Spleen (tissue), 11 donors: ENCODE results near the gene PTPRN2. TPM values are rescaled to one million over a fixed set of nuclear protein-coding genes. Genes with fewer than 3 reads are reported as not detected.
"Not testable (repeated sequence)": the region's sequence is repeated elsewhere in the genome, so short reads cannot be mapped to it uniquely, and the experiment has no call there.

Source experiments
- DNase-seq: peaks from one replicate; pipeline ENCODE4 v3.0.0-alpha.2; 2020
- H3K27ac ChIP-seq, 8 donors: fragments of 200-600 bp; sonication (generic) in 7 of 8; 1 replicate in 4 of 8; 2 replicates in 4 of 8; pipeline versions ENCODE4 v1.5.0 to v1.8.0; 2016 to 2021; ENCODE audit warnings: inconsistent platforms in 4 of 8, mild to moderate bottlenecking in 4 of 8, moderate library complexity in 1 of 8
- H3K27me3 ChIP-seq, 7 donors: fragments of 200-600 bp; sonication (generic) in 6 of 7; replicated peaks in 1 of 7; 1 replicate in 4 of 7; 2 replicates in 3 of 7; pipeline versions ENCODE4 v1.5.0 to v1.8.0; 2016 to 2021; ENCODE audit warnings: inconsistent platforms in 3 of 7, mild to moderate bottlenecking in 1 of 7
- H3K36me3 ChIP-seq, 6 donors: fragments of 200-600 bp; sonication (generic) in 5 of 6; 1 replicate in 4 of 6; 2 replicates in 2 of 6; pipeline versions ENCODE4 v1.5.0 to v1.8.0; 2016 to 2021; ENCODE audit warnings: inconsistent platforms in 2 of 6
- H3K4me1 ChIP-seq, 6 donors: fragments of 200-600 bp; sonication (generic) in 5 of 6; 1 replicate in 3 of 6; 2 replicates in 3 of 6; pipeline versions ENCODE4 v1.5.0 to v1.8.0; 2016 to 2021; ENCODE audit warnings: inconsistent platforms in 3 of 6
- H3K4me3 ChIP-seq, 8 donors: fragments of 200-600 bp; sonication (generic) in 7 of 8; 1 replicate in 4 of 8; 2 replicates in 4 of 8; pipeline versions ENCODE4 v1.5.0 to v1.8.0; 2016 to 2021; ENCODE audit warnings: inconsistent platforms in 4 of 8, mild to moderate bottlenecking in 4 of 8, moderate library complexity in 2 of 8
- H3K9me3 ChIP-seq, 8 donors: fragments of 200-600 bp; sonication (generic) in 7 of 8; 1 replicate in 4 of 8; 2 replicates in 4 of 8; pipeline versions ENCODE4 v1.5.0 to v1.8.0; 2016 to 2021; ENCODE audit warnings: inconsistent platforms in 4 of 8
- POLR2A ChIP-seq, 3 donors: fragments of 450-650 bp; IDR thresholded peaks; one replicate each; pipeline ENCODE4 v1.5.1; 2017; ENCODE audit warnings: antibody characterized with exemption in 3 of 3, mild to moderate bottlenecking in 1 of 3
- POLR2AphosphoS5 ChIP-seq, 3 donors: sonication (generic); formaldehyde crosslinking; IDR thresholded peaks; one replicate each; pipeline ENCODE4 v1.5.1; 2017; ENCODE audit warnings: antibody characterized with exemption in 3 of 3
- WGBS, 5 donors: extraction: QIAGEN DNeasy Blood & Tissue Kit in 3 of 5; methylation state at CpG; one replicate each; pipeline versions ENCODE4 v1.1.5 to v1.1.7; 2013 to 2018; 5-methylcytosine and 5-hydroxymethylcytosine counted together
- intact Hi-C: fragments of 100-400 bp; cut with DNase I; formaldehyde crosslinking; loops from one replicate; pipeline ENCODE4 v1.15.0; 2023; ENCODE audit warnings: low total_unique reads
- polyA plus RNA-seq, 3 donors: library from polyadenylated mRNA; stranded (reverse); fragments of 200-250 nt; gene quantifications; one replicate each; pipeline ENCODE4 v1.2.1, GENCODE V29; 2013
- total RNA-seq, 7 donors: library from RNA; depleted of rRNA in 3 of 7; stranded (reverse); fragments of >200 nt in 3 of 7; fragmentation: NEBNext Ultra II Directional in 4 of 7; extraction: Animal tissue kit (Norgen Biotek cat#: 25700) in 4 of 7; gene quantifications; one replicate each; pipeline versions ENCODE4 v1.1.0 to v1.2.1, GENCODE V29; 2016 to 2021
- TF ChIP-seq, protein P1 (sequence below), 11 experiments: fragments of 200-600 bp in 7 of 11; fragments of 450-650 bp in 4 of 11; sonication (generic) in 4 of 11; IDR thresholded peaks in 8 of 11; conservative IDR thresholded peaks in 3 of 11; 1 replicate in 7 of 11; 2 replicates in 4 of 11; pipeline versions ENCODE4 v1.4.0 to v1.8.0; 2016 to 2021; ENCODE audit warnings: antibody characterized with exemption in 11 of 11, inconsistent platforms in 4 of 11, mild to moderate bottlenecking in 1 of 11
- donor health status: healthy with polysubstance abuse.
- donor health status: DM: no; HTN: no; CAD: no; lungs with moderate emphysema.
- donor health status: DM: no; HTN: no; CAD: no.
- donor health status: Bipolar disorder and iron deficiency.
- donor health status: healthy.
- donor health status: DM: no; HTN: no; CAD: no.
- donor health status: DM: yes; HTN: yes; CAD: no.

The PTPRN2 gene
- total and polyA plus RNA-seq, 10 donors = 7.0 to 22.8 (median 16.8) TPM

DNA sequence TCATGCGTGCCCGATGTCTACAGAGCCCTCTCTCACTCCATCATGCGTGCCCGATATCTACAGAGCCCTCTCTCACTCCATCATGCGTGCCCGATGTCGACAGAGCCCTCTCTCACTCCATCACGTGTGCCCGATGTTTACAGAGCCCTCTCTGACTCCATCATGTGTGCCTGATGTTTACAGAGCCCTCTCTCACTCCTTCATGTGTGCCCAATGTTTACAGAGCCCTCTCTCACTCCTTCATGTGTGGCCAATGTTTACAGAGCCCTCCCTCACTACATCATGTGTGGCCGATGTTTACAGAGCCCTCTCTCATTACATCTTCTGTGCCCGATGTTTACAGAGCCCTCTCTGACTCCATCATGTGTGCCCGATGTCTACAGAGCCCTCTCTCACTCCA lies 740.9 kb downstream of the PTPRN2 start:
- 81 to 87% (median 85%) methylated on average over 12 of the region's 12 CpGs for WGBS, 5 donors
- H3K27ac ChIP-seq, H3K4me1 ChIP-seq, intact Hi-C loops, H3K36me3 ChIP-seq, H3K9me3 ChIP-seq, DNase-seq, H3K4me3 ChIP-seq: not testable (repeated sequence)
- H3K27me3 ChIP-seq = peaks cover 0 to 44% (median 0%) of the 10 kb centered on the region in 7 donors

DNA sequence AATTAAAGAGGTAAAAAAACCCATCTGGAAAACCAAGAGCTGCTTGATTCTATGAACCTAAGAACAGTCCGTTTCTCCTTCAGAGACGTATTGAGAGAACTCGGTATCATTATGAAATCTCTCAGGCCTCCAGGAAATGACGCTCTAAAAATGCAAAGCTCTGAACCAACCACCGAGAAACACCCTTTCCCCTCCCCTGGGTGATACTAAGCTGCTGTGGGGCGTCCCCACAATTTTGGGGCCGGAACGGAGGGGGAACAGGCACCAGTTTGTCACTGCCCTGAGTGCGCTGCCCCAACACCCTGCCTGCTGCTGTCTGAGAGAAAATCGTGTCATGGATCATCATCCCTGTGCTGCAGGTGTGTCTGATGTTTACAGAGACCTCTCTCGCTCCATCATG lies 741.4 kb downstream of the PTPRN2 start:
- no peak for DNase-seq
- H3K9me3 ChIP-seq = no peaks in the 10 kb centered on the region
- H3K27me3 ChIP-seq = peaks cover 0 to 45% (median 0%) of the 10 kb centered on the region in 7 donors
- no peak overlapping the region for H3K27ac ChIP-seq
- peaks cover 0 to 4% (median 2%) of the 10 kb centered on the region in 6 donors for H3K4me1 ChIP-seq
- no peak overlapping the region for H3K4me3 ChIP-seq
- TF ChIP-seq POLR2AphosphoS5 (IDR thresholded peaks at IDR 0.05) (no peak), POLR2A (IDR thresholded peaks at IDR 0.05) (no peak)
- TF ChIP-seq, protein P1, sequence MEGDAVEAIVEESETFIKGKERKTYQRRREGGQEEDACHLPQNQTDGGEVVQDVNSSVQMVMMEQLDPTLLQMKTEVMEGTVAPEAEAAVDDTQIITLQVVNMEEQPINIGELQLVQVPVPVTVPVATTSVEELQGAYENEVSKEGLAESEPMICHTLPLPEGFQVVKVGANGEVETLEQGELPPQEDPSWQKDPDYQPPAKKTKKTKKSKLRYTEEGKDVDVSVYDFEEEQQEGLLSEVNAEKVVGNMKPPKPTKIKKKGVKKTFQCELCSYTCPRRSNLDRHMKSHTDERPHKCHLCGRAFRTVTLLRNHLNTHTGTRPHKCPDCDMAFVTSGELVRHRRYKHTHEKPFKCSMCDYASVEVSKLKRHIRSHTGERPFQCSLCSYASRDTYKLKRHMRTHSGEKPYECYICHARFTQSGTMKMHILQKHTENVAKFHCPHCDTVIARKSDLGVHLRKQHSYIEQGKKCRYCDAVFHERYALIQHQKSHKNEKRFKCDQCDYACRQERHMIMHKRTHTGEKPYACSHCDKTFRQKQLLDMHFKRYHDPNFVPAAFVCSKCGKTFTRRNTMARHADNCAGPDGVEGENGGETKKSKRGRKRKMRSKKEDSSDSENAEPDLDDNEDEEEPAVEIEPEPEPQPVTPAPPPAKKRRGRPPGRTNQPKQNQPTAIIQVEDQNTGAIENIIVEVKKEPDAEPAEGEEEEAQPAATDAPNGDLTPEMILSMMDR (IDR thresholded peaks at IDR 0.05 in 8 of 11, conservative IDR thresholded peaks at IDR 0.05 in 3 of 11) = no peak
- intact Hi-C loops = no loop called here
- 60 to 77% (median 67%) methylated on average over 10 to 11 of the region's 11 CpGs for WGBS, 5 donors
- no peaks in the 10 kb centered on the region for H3K36me3 ChIP-seq

DNA sequence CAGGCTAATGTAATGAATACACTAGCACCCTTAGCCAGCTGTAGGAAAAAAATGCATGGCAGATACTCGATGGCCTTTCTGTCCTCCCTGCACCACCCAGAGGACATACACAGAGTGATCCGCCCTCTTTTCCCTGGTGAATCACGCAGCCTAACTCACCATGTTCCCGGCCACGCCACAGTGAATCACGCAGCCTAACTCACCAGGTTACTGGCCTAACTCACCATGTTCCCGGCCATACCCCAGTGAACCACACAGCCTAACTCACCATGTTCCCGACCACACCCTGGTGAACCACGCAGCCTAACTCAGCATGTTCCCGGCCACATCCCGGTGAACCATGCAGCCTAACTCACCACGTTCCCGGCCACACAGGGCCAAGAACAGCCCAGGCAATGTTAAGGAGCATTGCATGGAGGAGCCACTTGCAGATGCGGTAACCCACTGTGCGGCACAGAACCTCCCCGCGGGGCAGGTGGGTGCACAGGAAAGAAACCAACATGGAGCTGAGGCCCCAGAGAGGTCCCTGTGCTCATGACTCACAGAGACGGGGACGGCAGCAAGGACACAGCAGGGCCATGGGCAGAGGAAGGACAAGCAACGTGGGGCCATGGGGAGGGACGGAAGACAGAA lies 742.3 kb downstream of the PTPRN2 start:
- Histone ChIP-seq H3K27me3 (peaks cover 0 to 51% (median 0%) of the 10 kb centered on the region in 7 donors), H3K9me3 (no peaks in the 10 kb centered on the region), H3K36me3 (no peaks in the 10 kb centered on the region), H3K4me1 (no peaks in the 10 kb centered on the region), H3K27ac (no peak overlapping the region), H3K4me3 (no peak overlapping the region)
- 89 to 94% (median 91%) methylated on average over 21 of the region's 21 CpGs for WGBS, 5 donors
- intact Hi-C loops = no loop called here
- no peak for TF ChIP-seq POLR2AphosphoS5 (IDR thresholded peaks at IDR 0.05)
- TF ChIP-seq, protein P1 (IDR thresholded peaks at IDR 0.05 in 8 of 11, conservative IDR thresholded peaks at IDR 0.05 in 3 of 11) = no peak
- TF ChIP-seq POLR2A (IDR thresholded peaks at IDR 0.05) = no peak
- no peak for DNase-seq

DNA sequence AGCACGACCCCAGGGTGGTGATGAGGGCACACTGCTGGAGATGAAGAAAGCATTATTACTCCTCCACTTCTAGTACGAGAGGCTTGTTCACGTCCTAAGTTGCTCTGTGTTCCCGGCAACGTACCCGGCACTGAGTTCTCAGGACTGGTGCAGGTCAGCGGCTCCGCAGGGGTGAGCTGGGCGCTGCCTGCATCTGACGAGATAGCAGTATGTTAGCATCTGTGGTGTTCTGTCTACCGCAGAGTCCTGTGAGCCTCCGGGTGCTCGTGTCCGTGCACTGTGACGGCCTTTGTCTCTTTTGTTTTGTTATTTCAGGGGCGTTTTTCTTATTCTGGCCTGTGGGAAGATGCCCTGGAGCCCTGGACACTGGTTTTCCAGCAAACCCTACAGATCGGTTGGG lies 743.0 kb downstream of the PTPRN2 start:
- no peak for TF ChIP-seq POLR2AphosphoS5 (IDR thresholded peaks at IDR 0.05)
- TF ChIP-seq POLR2A (IDR thresholded peaks at IDR 0.05) = no peak
- H3K9me3 ChIP-seq = no peaks in the 10 kb centered on the region
- no peak overlapping the region for H3K27ac ChIP-seq
- 87 to 94% (median 92%) methylated on average over 17 of the region's 17 CpGs for WGBS, 5 donors
- H3K36me3 ChIP-seq = no peaks in the 10 kb centered on the region
- no peaks in the 10 kb centered on the region for H3K4me1 ChIP-seq
- no peak overlapping the region for H3K4me3 ChIP-seq
- intact Hi-C loops = no loop called here
- H3K27me3 ChIP-seq = peaks cover 0 to 48% (median 0%) of the 10 kb centered on the region in 7 donors
- DNase-seq = peak; percentile 38

DNA sequence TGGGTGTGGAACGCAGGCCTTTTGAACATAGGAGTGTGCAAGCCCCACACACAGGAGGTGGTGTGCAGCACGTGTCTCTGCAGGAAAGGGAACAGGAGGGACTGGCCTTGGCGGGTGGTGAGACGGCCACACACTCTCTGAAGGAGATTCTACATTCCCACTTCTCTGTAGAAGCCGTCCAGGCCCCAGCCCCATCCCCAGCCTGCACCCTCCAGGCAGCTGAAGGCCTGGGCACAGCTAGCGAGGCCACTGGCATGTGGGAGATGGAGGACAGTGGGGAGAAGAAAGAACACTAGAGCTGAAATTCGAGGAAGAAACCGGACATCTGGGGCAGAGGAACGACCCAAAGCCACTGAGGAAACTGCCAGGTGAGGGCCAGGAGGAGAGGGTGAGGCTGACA lies 743.5 kb downstream of the PTPRN2 start:
- H3K4me1 ChIP-seq = no peaks in the 10 kb centered on the region
- H3K27ac ChIP-seq = no peak overlapping the region
- H3K4me3 ChIP-seq = no peak overlapping the region
- TF ChIP-seq, protein P1 (IDR thresholded peaks at IDR 0.05 in 8 of 11, conservative IDR thresholded peaks at IDR 0.05 in 3 of 11) = no peak
- no peak for TF ChIP-seq POLR2AphosphoS5 (IDR thresholded peaks at IDR 0.05)
- 71 to 84% (median 79%) methylated on average over 9 of the region's 9 CpGs for WGBS, 5 donors
- intact Hi-C loops = no loop called here
- no peak for DNase-seq
- H3K9me3 ChIP-seq = no peaks in the 10 kb centered on the region
- peaks cover 0 to 45% (median 0%) of the 10 kb centered on the region in 7 donors for H3K27me3 ChIP-seq
- no peaks in the 10 kb centered on the region for H3K36me3 ChIP-seq
